Keratinocyte (primary cell): ENCODE data around the gene CCDC107. TPM values are rescaled to one million over a fixed set of nuclear protein-coding genes. Genes with fewer than 3 reads are reported as not detected.

Experiments used
- DNase-seq: peaks from one replicate; pipeline ENCODE4 v3.0.0-alpha.2; 2011; ENCODE audit warnings: low read depth, missing footprints, low spot score
- FAIRE-seq: peaks from 2 replicates; lab custom pipeline; 2011; peaks lifted over from hg19 to GRCh38; lab: Jason Lieb, UNC
- H2AFZ ChIP-seq: 2 replicates; pipeline ENCODE4 v1.6.0; 2012; ENCODE audit warnings: low read length, control low read depth, inconsistent platforms; ENCODE audit not compliant: control insufficient read depth
- H3K27ac ChIP-seq: 2 replicates; pipeline ENCODE4 v1.5.1; 2011; ENCODE audit warnings: low read length; ENCODE audit not compliant: control insufficient read depth, insufficient read depth
- H3K27me3 ChIP-seq: 3 replicates; pipeline ENCODE4 v1.6.0; 2011; ENCODE audit warnings: low read length; ENCODE audit not compliant: control insufficient read depth, insufficient read depth; ENCODE audit errors: extremely low read depth
- H3K36me3 ChIP-seq, 2 experiments: 2 replicates in 1 of 2; 3 replicates in 1 of 2; pipeline ENCODE4 v1.5.1; 2011; ENCODE audit warnings: low read length in 2 of 2, mild to moderate bottlenecking in 1 of 2; ENCODE audit not compliant: control insufficient read depth in 2 of 2, insufficient read depth in 2 of 2; ENCODE audit errors: extremely low read depth in 1 of 2
- H3K4me1 ChIP-seq: 3 replicates; pipeline ENCODE4 v1.5.1; 2011; ENCODE audit warnings: low read length; ENCODE audit not compliant: control insufficient read depth, insufficient read depth; ENCODE audit errors: extremely low read depth
- H3K4me2 ChIP-seq: 3 replicates; pipeline ENCODE4 v1.6.0; 2011; ENCODE audit warnings: low read depth, low read length; ENCODE audit not compliant: control insufficient read depth, insufficient read depth; ENCODE audit errors: extremely low read depth
- H3K4me3 ChIP-seq, 3 experiments: fragments of 200-600 bp in 1 of 3; sonication (generic) in 1 of 3; 2 replicates in 2 of 3; 3 replicates in 1 of 3; pipeline ENCODE4 v1.5.1; 2011 to 2016; ENCODE audit warnings: low read length in 3 of 3, mild to moderate bottlenecking in 3 of 3, control low read depth in 2 of 3, inconsistent platforms in 1 of 3, low read depth in 1 of 3, mixed read lengths in 1 of 3, mixed run types in 1 of 3, moderate library complexity in 1 of 3; ENCODE audit not compliant: control insufficient read depth in 2 of 3, insufficient read depth in 2 of 3; ENCODE audit errors: extremely low read depth in 1 of 3
- H3K79me2 ChIP-seq: 2 replicates; pipeline ENCODE4 v1.6.0; 2012; ENCODE audit warnings: low read length; ENCODE audit not compliant: control insufficient read depth, insufficient read depth
- H3K9ac ChIP-seq: 3 replicates; pipeline ENCODE4 v1.6.0; 2011; ENCODE audit warnings: low read length; ENCODE audit not compliant: control insufficient read depth, insufficient read depth; ENCODE audit errors: extremely low read depth
- H3K9me1 ChIP-seq: 3 replicates; pipeline ENCODE4 v1.6.0; 2011; ENCODE audit warnings: low read length; ENCODE audit not compliant: control insufficient read depth, insufficient read depth; ENCODE audit errors: extremely low read depth
- H3K9me3 ChIP-seq: 2 replicates; pipeline ENCODE4 v1.5.1; 2012; ENCODE audit warnings: low read depth, low read length; ENCODE audit not compliant: control insufficient read depth
- H4K20me1 ChIP-seq: 3 replicates; pipeline ENCODE4 v1.6.0; 2011; ENCODE audit warnings: low read length; ENCODE audit not compliant: control insufficient read depth, insufficient read depth; ENCODE audit errors: extremely low read depth
- EZH2 ChIP-seq: IDR thresholded peaks from one replicate; pipeline ENCODE4 v1.6.1; 2012; ENCODE audit warnings: inconsistent platforms, mild to moderate bottlenecking, low read length, moderate library complexity
- dilution Hi-C: fragments of 300-500 bp; cut with MboI; formaldehyde crosslinking; loops from one replicate; pipeline ENCODE4 v1.7.0; 2020; ENCODE audit warnings: low sequenced_read_pairs; ENCODE audit not compliant: extremely low pct_ligation_motif_present
- polyA plus RNA-seq, 5 experiments: library from polyadenylated mRNA; depleted of rRNA in 3 of 5; stranded (reverse) in 3 of 5; stranded (forward) in 1 of 5; unstranded in 1 of 5; fragments of >200 nt; gene quantifications; 1 replicate in 1 of 5; 2 replicates in 3 of 5; 3 replicates in 1 of 5; pipeline versions ENCODE4 v1.2.1 to v1.2.3, GENCODE V29; 2011 to 2012; ENCODE audit warnings: missing spikeins in 2 of 5, low read depth in 1 of 5, low replicate concordance in 1 of 5
- TF ChIP-seq, protein P1 (sequence below), 3 experiments: IDR thresholded peaks in 1 of 3; conservative IDR thresholded peaks in 1 of 3; optimal IDR thresholded peaks in 1 of 3; 2 replicates in 2 of 3; 3 replicates in 1 of 3; pipeline versions ENCODE3 to v1.5.1; 2011; ENCODE audit warnings: low read length in 3 of 3, mild to moderate bottlenecking in 3 of 3, moderate library complexity in 2 of 3, control low read depth in 1 of 3, inconsistent platforms in 1 of 3; ENCODE audit not compliant: insufficient read depth in 2 of 3; ENCODE audit errors: extremely low read depth in 1 of 3

The CCDC107 gene
- polyA plus RNA-seq, 1 donor (not counting 4 experiments of a cell fraction or from before 2014, with no cell fraction given) = 10.5 TPM

DNA sequence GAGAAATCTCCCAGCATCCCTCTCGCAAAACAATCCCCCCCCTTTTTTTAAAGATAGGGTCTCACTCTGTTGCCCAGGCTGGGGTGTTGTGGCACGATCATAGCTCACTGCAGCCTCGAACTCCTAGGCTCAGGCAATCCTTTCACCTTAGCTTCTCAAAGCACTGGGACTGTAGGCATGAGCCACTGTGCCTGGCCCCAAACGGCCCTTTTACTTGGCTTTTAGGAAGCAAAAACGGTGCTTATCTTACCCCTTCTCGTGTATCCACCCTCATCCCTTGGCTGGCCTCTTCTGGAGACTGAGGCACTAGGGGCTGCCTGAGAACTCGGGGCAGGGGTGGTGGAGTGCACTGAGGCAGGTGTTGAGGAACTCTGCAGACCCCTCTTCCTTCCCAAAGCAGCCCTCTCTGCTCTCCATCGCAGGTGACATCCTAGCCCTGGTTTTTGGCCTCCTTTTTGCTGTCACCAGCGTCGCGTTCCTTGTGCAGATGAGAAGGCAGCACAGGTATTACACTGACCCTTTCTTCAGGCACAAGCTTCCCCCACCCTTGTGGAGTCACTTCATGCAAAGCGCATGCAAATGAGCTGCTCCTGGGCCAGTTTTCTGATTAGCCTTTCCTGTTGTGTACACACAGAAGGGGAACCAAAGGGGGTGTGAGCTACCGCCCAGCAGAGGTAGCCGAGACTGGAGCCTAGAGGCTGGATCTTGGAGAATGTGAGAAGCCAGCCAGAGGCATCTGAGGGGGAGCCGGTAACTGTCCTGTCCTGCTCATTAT is 22.4 kb downstream of the CCDC107 start:
- dilution Hi-C loops = no loop called here
- TF ChIP-seq, protein P1, sequence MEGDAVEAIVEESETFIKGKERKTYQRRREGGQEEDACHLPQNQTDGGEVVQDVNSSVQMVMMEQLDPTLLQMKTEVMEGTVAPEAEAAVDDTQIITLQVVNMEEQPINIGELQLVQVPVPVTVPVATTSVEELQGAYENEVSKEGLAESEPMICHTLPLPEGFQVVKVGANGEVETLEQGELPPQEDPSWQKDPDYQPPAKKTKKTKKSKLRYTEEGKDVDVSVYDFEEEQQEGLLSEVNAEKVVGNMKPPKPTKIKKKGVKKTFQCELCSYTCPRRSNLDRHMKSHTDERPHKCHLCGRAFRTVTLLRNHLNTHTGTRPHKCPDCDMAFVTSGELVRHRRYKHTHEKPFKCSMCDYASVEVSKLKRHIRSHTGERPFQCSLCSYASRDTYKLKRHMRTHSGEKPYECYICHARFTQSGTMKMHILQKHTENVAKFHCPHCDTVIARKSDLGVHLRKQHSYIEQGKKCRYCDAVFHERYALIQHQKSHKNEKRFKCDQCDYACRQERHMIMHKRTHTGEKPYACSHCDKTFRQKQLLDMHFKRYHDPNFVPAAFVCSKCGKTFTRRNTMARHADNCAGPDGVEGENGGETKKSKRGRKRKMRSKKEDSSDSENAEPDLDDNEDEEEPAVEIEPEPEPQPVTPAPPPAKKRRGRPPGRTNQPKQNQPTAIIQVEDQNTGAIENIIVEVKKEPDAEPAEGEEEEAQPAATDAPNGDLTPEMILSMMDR (optimal IDR thresholded peaks at IDR 0.05 in 1 of 3, IDR thresholded peaks at IDR 0.05 in 1 of 3, conservative IDR thresholded peaks at IDR 0.05 in 1 of 3; ENCODE audit: extremely low read depth in 1 of 3, insufficient read depth in 2 of 3, low read length in 3 of 3) = no peak
- no peak for TF ChIP-seq EZH2
- H3K4me3 ChIP-seq = no peak overlapping the region
- no peaks in the 10 kb centered on the region for H3K9me1 ChIP-seq
- no peak overlapping the region for H2AFZ ChIP-seq
- H3K27me3 ChIP-seq = no peaks in the 10 kb centered on the region
- no peak for DNase-seq
- no peak overlapping the region for H3K9ac ChIP-seq
- H3K27ac ChIP-seq = no peak overlapping the region
- no peak for FAIRE-seq
- H4K20me1 ChIP-seq = no peaks in the 10 kb centered on the region
- H3K4me2 ChIP-seq = no peak overlapping the region
- no peaks in the 10 kb centered on the region for H3K79me2 ChIP-seq
- H3K4me1 ChIP-seq = no peaks in the 10 kb centered on the region
- H3K36me3 ChIP-seq = peaks cover 4 to 6% of the 10 kb centered on the region in 2 experiments
- H3K9me3 ChIP-seq = no peaks in the 10 kb centered on the region

DNA sequence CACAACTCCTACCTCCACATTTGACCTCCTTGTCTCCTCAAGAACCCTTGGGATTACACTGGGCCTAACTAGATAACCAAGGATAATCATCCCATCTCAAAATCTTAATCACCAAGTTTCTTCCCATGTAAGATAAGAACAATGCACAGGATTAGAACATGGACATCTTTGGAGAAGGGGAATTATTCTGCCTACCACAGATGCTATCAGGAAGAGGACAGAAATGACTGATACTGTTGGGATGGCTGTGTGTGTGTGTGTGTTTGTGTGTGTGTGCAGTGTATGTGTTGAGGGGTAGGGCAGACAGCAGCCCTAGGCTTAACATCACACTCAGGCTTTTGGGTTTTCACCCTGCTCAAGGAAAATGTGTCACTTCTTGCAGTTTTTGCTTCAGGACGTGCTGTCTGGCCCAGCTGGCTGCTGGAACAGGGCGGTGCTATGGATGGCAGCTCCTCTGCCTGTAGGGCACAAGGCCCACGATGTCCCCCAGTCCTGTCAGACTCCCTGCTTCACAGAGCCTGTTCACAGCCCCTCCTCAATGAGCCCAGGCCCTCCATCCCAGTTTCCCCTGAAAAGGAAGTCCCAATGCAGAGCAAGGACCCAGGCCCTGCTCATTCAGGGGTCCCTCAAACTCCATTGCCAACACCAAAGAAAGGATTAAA is 23.4 kb downstream of the CCDC107 start:
- H3K36me3 ChIP-seq = peaks cover 4 to 6% of the 10 kb centered on the region in 2 experiments
- H3K9me1 ChIP-seq = no peaks in the 10 kb centered on the region
- no peaks in the 10 kb centered on the region for H3K4me1 ChIP-seq
- TF ChIP-seq EZH2 = no peak
- TF ChIP-seq, protein P1 (optimal IDR thresholded peaks at IDR 0.05 in 1 of 3, IDR thresholded peaks at IDR 0.05 in 1 of 3, conservative IDR thresholded peaks at IDR 0.05 in 1 of 3; ENCODE audit: extremely low read depth in 1 of 3, insufficient read depth in 2 of 3, low read length in 3 of 3) = no peak
- FAIRE-seq = peak; percentile 26
- no peaks in the 10 kb centered on the region for H4K20me1 ChIP-seq
- no peak overlapping the region for H3K27ac ChIP-seq
- H3K4me2 ChIP-seq = no peak overlapping the region
- DNase-seq = no peak
- no peak overlapping the region for H3K9ac ChIP-seq
- H3K79me2 ChIP-seq = no peaks in the 10 kb centered on the region
- no peak overlapping the region for H2AFZ ChIP-seq
- dilution Hi-C loops = no loop called here
- H3K9me3 ChIP-seq = no peaks in the 10 kb centered on the region
- H3K4me3 ChIP-seq = no peak overlapping the region
- no peaks in the 10 kb centered on the region for H3K27me3 ChIP-seq
